Uterus (tissue), 4 donors: ENCODE data around the gene CDH22. TPM values are rescaled to one million over a fixed set of nuclear protein-coding genes. Genes with fewer than 3 reads are reported as not detected.

ENCODE experiments used
- DNase-seq, 2 donors: peaks; one replicate each; pipeline ENCODE4 v3.0.0-alpha.2; 2019 to 2020
- H3K27ac ChIP-seq, 2 donors: fragments of 200-600 bp; sonication (generic); 1 replicate in 1 of 2; 2 replicates in 1 of 2; pipeline ENCODE4 v1.5.1; 2016 to 2018
- H3K27me3 ChIP-seq, 2 donors: fragments of 200-600 bp; sonication (generic); one replicate each; pipeline ENCODE4 v1.5.1; 2018 to 2019; ENCODE audit warnings: control low read depth in 1 of 2
- H3K36me3 ChIP-seq, 2 donors: fragments of 200-600 bp; sonication (generic); one replicate each; pipeline ENCODE4 v1.5.1; 2019; ENCODE audit warnings: control low read depth in 1 of 2
- H3K4me1 ChIP-seq, 2 donors: fragments of 200-600 bp; sonication (generic); one replicate each; pipeline ENCODE4 v1.5.1; 2018 to 2019; ENCODE audit warnings: control low read depth in 1 of 2
- H3K4me3 ChIP-seq, 2 donors: fragments of 200-600 bp; sonication (generic); 1 replicate in 1 of 2; 2 replicates in 1 of 2; pipeline ENCODE4 v1.5.1; 2018 to 2019; ENCODE audit warnings: mild to moderate bottlenecking in 1 of 2
- H3K9me3 ChIP-seq, 2 donors: fragments of 200-600 bp; sonication (generic); one replicate each; pipeline ENCODE4 v1.5.1; 2019; ENCODE audit warnings: control low read depth in 1 of 2
- POLR2A ChIP-seq, 2 donors: fragments of 450-650 bp; IDR thresholded peaks; one replicate each; pipeline ENCODE4 v1.6.1; 2016; ENCODE audit warnings: antibody characterized with exemption in 2 of 2, mild to moderate bottlenecking in 1 of 2, moderate library complexity in 1 of 2
- intact Hi-C: fragments of 100-400 bp; cut with DNase I; formaldehyde crosslinking; loops from one replicate; pipeline ENCODE4 v1.15.1; 2023; ENCODE audit warnings: low total_unique reads
- total RNA-seq, 4 donors: library from RNA; depleted of rRNA in 3 of 4; stranded (reverse); fragments of >200 nt in 3 of 4; gene quantifications; one replicate each; pipeline versions ENCODE4 v1.1.0 to v1.2.4, GENCODE V29; 2014 to 2023
- TF ChIP-seq, protein P1 (sequence below), 4 experiments: fragments of 200-600 bp in 2 of 4; fragments of 450-650 bp in 2 of 4; sonication (generic) in 2 of 4; IDR thresholded peaks; one replicate each; pipeline ENCODE4 v1.5.1; 2016 to 2019; ENCODE audit warnings: antibody characterized with exemption in 4 of 4, mild to moderate bottlenecking in 2 of 4, moderate library complexity in 1 of 4
- donor health status: DM: yes; HTN: yes; CAD: no.

CDH22 gene
- total RNA-seq, 4 donors from 2014 or later = 0.48 to 0.49 TPM; not detected in 2

DNA sequence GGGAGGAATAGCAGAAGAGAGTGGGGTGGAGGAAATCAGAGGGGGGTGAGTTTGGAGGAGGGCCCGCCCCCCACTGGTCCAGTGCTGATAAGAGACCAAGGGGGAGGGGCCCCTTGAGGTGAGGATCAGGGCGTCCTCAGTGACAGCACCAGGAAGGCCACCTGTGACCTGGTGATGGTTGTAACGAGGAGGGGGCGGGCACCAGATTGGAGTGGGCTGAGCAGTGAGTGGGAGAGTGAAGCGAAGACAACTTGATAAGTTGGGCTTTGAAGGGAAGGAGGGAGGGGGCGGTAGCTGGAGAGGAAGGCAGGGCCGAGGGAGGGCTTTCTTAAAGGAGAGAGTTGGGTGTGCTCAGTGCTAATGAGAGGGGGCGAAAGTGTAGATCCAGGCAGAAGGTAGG, 30.7 kb downstream of the CDH22 start:
- Histone ChIP-seq H3K4me1 (no peaks in the 10 kb centered on the region), H3K36me3 (no peaks in the 10 kb centered on the region), H3K9me3 (no peaks in the 10 kb centered on the region), H3K27me3 (peaks cover 0 to 4% of the 10 kb centered on the region in 2 donors), H3K27ac (no peak overlapping the region), H3K4me3 (no peak overlapping the region)
- intact Hi-C loops = no loop called here
- no peak for DNase-seq
- no peak for TF ChIP-seq POLR2A (IDR thresholded peaks at IDR 0.05)
- TF ChIP-seq, protein P1, sequence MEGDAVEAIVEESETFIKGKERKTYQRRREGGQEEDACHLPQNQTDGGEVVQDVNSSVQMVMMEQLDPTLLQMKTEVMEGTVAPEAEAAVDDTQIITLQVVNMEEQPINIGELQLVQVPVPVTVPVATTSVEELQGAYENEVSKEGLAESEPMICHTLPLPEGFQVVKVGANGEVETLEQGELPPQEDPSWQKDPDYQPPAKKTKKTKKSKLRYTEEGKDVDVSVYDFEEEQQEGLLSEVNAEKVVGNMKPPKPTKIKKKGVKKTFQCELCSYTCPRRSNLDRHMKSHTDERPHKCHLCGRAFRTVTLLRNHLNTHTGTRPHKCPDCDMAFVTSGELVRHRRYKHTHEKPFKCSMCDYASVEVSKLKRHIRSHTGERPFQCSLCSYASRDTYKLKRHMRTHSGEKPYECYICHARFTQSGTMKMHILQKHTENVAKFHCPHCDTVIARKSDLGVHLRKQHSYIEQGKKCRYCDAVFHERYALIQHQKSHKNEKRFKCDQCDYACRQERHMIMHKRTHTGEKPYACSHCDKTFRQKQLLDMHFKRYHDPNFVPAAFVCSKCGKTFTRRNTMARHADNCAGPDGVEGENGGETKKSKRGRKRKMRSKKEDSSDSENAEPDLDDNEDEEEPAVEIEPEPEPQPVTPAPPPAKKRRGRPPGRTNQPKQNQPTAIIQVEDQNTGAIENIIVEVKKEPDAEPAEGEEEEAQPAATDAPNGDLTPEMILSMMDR (IDR thresholded peaks at IDR 0.05) = no peak

DNA sequence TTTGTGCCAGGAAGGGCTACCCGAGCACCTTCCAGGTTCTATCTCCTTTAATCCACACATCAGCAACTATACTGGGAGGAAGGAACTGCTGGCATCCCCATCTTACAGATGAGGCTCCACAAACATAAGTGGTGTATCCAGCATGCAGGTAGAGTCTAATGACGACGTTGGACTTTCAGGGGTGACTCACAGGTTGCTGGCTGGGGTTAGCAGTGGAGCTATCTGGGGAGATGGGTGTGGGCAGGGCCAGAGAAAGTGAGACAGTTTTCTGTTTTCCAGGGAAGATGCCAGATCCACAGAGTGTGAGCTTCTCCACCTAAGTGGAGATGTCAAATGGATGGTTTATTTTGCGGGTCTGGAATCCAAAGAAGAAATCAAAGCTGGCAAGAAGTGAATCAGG, 31.8 kb downstream of the CDH22 start:
- Histone ChIP-seq H3K27me3 (peaks cover 0 to 4% of the 10 kb centered on the region in 2 donors), H3K4me1 (no peaks in the 10 kb centered on the region), H3K9me3 (no peaks in the 10 kb centered on the region), H3K4me3 (no peak overlapping the region), H3K27ac (no peak overlapping the region), H3K36me3 (no peaks in the 10 kb centered on the region)
- intact Hi-C loops = no loop called here
- TF ChIP-seq POLR2A (IDR thresholded peaks at IDR 0.05) = no peak
- TF ChIP-seq, protein P1 (IDR thresholded peaks at IDR 0.05) = no peak
- no peak for DNase-seq

DNA sequence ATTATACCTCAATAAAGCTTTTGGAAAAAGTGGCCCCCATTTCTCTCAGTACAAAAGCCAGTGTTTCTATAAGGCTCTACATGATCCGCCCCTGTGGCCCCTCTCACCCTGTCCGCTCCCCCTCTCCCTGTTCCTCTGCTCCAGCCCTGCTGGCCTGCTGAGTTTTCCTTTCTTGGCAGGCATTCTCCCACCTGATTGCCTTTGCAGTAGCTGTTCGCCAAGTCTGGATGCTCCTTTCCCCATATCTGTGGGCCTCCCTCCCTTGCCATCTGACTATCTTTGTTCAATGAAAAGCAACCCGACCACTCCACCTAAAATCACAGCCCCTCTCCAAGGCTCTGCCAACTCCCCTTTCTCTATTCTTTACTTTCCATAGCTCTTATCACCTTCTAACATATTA, 33.2 kb downstream of the CDH22 start:
- peaks cover 0 to 4% of the 10 kb centered on the region in 2 donors for H3K27me3 ChIP-seq
- no peak for DNase-seq
- H3K4me1 ChIP-seq = no peaks in the 10 kb centered on the region

DNA sequence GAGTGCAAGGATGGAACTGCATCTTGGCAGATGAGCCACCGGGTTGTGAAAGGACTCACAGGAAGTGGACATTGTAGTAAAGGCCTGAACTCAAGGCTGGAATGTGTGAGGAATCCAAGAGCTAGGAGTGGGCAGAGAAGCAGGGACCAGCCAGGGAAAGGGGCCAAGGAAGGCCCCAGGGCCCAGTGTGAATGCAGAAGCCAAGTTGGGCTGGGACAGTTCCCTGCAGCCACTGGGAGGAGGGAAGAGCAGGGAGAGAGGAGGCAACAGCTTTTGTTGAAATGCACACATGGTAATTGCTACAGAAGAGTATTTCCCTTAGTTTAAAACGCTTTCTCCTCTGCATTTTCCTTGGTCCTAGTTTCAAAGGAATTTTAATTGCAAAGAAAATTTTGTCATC, 34.6 kb downstream of the CDH22 start:
- H3K4me1 ChIP-seq = no peaks in the 10 kb centered on the region
- no peaks in the 10 kb centered on the region for H3K36me3 ChIP-seq
- no peak overlapping the region for H3K27ac ChIP-seq
- no peak overlapping the region for H3K4me3 ChIP-seq
- no peak for DNase-seq
- H3K27me3 ChIP-seq = peaks cover 0 to 4% of the 10 kb centered on the region in 2 donors
- no peaks in the 10 kb centered on the region for H3K9me3 ChIP-seq
- TF ChIP-seq, protein P1 (IDR thresholded peaks at IDR 0.05) = no peak
- TF ChIP-seq POLR2A (IDR thresholded peaks at IDR 0.05) = no peak
- intact Hi-C loops = no loop called here

More for the DNA sequence above, 33.2 kb downstream of the CDH22 start:
- intact Hi-C loops = no loop called here
- Histone ChIP-seq H3K36me3 (no peaks in the 10 kb centered on the region), H3K4me3 (no peak overlapping the region), H3K9me3 (no peaks in the 10 kb centered on the region), H3K27ac (no peak overlapping the region)
- no peak for TF ChIP-seq POLR2A (IDR thresholded peaks at IDR 0.05)
- TF ChIP-seq, protein P1 (IDR thresholded peaks at IDR 0.05) = no peak

DNA sequence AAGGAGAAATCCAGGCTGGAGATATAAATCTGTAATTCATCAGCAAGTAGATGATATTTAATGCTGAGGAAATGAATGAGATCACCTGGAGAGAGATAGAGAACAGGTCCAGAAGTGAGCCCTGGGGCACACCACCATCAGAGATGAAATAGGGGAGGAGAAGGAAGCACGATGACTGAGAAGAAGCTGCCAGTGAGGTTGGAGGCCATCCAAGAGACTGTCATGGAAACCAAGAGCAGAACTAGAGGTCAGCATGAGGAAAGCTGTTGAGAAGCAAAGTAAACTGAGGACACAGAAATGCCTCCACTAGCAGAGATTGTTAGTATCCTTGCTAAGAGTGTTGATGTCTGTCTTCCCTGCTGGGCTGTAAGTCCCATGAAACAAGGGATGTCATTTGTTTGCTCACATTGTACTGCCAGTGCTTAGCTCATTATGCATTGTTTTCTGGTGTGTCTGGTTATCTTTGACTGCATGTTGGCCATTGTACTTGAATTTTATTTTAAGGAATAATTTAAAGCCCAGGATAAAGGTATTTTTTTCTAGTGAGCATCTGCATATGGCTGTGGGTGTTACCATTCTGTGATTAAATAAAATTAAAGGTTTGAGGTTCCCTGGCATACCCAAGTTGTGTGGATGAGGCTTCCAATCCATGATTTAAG, 35.8 kb downstream of the CDH22 start:
- Histone ChIP-seq H3K9me3 (no peaks in the 10 kb centered on the region), H3K4me3 (no peak overlapping the region), H3K27ac (no peak overlapping the region), H3K27me3 (no peaks in the 10 kb centered on the region), H3K4me1 (no peaks in the 10 kb centered on the region), H3K36me3 (no peaks in the 10 kb centered on the region)
- DNase-seq = no peak
- intact Hi-C loops = no loop called here
- TF ChIP-seq, protein P1 (IDR thresholded peaks at IDR 0.05) = no peak
